Measurements from ENCODE around the gene EPHA8. TPM values are rescaled to one million over a fixed set of nuclear protein-coding genes. Genes with fewer than 3 reads are reported as not detected.

EPHA8 gene
- total RNA-seq, 2 donors from 2014 or later = not detected

DNA sequence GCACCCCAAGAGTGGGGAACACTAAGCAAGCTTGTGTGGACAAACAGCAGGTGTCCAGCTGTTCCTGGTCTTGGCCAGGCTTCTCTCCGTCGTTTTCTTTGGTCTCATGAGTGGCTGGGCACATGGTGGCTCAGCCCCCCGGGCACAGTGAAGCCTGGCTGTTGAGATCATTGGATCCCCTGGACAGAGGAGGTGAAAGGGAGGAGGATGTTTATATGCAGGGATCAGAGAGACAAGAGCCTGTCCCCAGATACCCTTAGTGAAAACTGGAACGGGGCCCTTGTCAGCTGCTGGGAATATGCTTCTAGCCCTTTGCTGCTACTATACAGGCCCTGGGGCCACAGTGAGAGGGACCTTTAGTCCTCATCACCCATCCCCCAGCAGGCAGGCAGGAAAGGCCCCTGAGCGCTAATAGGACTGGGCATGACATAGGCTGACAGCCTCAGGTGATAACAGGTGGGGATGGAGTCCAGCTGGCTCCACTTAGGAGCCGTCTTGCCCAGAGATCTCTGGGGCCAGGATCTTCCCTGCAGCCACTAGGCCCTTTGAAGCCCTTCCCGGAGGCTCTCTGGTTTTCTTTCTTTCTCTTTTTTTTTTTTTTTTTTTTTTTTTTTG is 16.4 kb downstream of the EPHA8 start:
- DNase-seq (no peak), ATAC-seq (no peak)
- H3K4me3 Mint-ChIP-seq = no peak overlapping the region
- H3K27ac Mint-ChIP-seq = no peak overlapping the region
- H3K4me1 Mint-ChIP-seq = peaks cover 3% of the 10 kb centered on the region
- peaks cover 14% of the 10 kb centered on the region for H3K27me3 Mint-ChIP-seq
- H3K9me3 ChIP-seq (ENCODE audit: control insufficient read depth, low read length, poor library complexity, severe bottlenecking) = no peaks in the 10 kb centered on the region
- H3K36me3 Mint-ChIP-seq (ENCODE audit: low read depth) = no peaks in the 10 kb centered on the region

- no peak overlapping the region for H3K27ac Mint-ChIP-seq
- H3K27me3 Mint-ChIP-seq = peaks cover 10% of the 10 kb centered on the region
- no peaks in the 10 kb centered on the region for H3K9me3 ChIP-seq (ENCODE audit: control insufficient read depth, low read length, poor library complexity, severe bottlenecking)
- DNase-seq (no peak), ATAC-seq (no peak)
- peaks cover 3% of the 10 kb centered on the region for H3K4me1 Mint-ChIP-seq
- no peak overlapping the region for H3K4me3 Mint-ChIP-seq
- H3K36me3 Mint-ChIP-seq (ENCODE audit: low read depth) = no peaks in the 10 kb centered on the region
Observed at GRCh38 chr1:22582661-22583635, 19.7 kb downstream of the EPHA8 start.

DNA sequence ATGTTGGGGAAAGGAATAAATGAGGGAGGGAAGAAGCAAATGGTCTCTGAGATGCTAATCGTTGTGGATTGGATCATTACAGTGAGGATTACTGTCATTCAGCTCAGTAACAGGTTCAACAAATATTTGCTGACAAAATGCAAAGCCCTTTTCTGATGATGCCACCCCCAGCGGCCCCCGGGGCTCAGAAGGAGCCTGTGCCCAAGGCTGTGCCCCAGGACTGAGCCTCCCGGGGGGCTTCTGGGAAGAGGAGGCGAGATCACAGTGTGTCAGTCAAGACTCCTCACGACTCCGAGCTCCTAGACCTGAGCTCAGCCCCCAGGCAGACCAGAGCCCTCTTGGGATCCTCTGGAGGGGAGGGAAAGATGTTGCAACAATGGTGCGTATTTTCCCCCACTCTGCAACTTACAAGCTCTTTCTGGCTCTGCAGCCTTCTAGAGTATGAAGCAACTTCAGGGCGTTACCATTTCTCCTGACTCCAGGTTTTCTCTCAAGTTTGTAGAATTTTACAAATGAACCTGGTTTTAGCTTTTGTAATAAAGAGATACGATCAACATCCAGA is 20.8 kb downstream of the EPHA8 start:
- no peak for ATAC-seq
- Mint-ChIP-seq H3K4me1 (peaks cover 3% of the 10 kb centered on the region), H3K36me3 (ENCODE audit: low read depth) (no peaks in the 10 kb centered on the region), H3K27me3 (peaks cover 10% of the 10 kb centered on the region), H3K4me3 (no peak overlapping the region), H3K27ac (no peak overlapping the region)
- no peaks in the 10 kb centered on the region for H3K9me3 ChIP-seq (ENCODE audit: control insufficient read depth, low read length, poor library complexity, severe bottlenecking)
- DNase-seq = no peak

- peaks cover 13% of the 10 kb centered on the region for H3K27me3 Mint-ChIP-seq
- no peaks in the 10 kb centered on the region for H3K4me1 Mint-ChIP-seq
- ATAC-seq (no peak), DNase-seq (no peak)
- H3K9me3 ChIP-seq (ENCODE audit: control insufficient read depth, low read length, poor library complexity, severe bottlenecking) = no peaks in the 10 kb centered on the region
- no peak overlapping the region for H3K4me3 Mint-ChIP-seq
- no peak overlapping the region for H3K27ac Mint-ChIP-seq
- no peaks in the 10 kb centered on the region for H3K36me3 Mint-ChIP-seq (ENCODE audit: low read depth)
Observed at GRCh38 chr1:22584970-22585369, 21.7 kb downstream of the EPHA8 start.

GRCh38 chr1:22585471-22585870 is 22.2 kb downstream of the EPHA8 start:
- H3K4me3 Mint-ChIP-seq = no peak overlapping the region
- peaks cover 18% of the 10 kb centered on the region for H3K27me3 Mint-ChIP-seq
- H3K36me3 Mint-ChIP-seq (ENCODE audit: low read depth) = no peaks in the 10 kb centered on the region
- H3K4me1 Mint-ChIP-seq = peaks cover 2% of the 10 kb centered on the region
- H3K9me3 ChIP-seq (ENCODE audit: control insufficient read depth, low read length, poor library complexity, severe bottlenecking) = no peaks in the 10 kb centered on the region
- no peak overlapping the region for H3K27ac Mint-ChIP-seq
- ATAC-seq (no peak), DNase-seq (no peak)

- peaks cover 28% of the 10 kb centered on the region for H3K27me3 Mint-ChIP-seq
- H3K4me3 Mint-ChIP-seq = no peak overlapping the region
- H3K9me3 ChIP-seq (ENCODE audit: control insufficient read depth, low read length, poor library complexity, severe bottlenecking) = no peaks in the 10 kb centered on the region
- H3K27ac Mint-ChIP-seq = no peak overlapping the region
- H3K4me1 Mint-ChIP-seq = peaks cover 4% of the 10 kb centered on the region
- no peaks in the 10 kb centered on the region for H3K36me3 Mint-ChIP-seq (ENCODE audit: low read depth)
- DNase-seq (no peak), ATAC-seq (no peak)
Observed at GRCh38 chr1:22586356-22587130, 23.3 kb downstream of the EPHA8 start.

GRCh38 chr1:22587247-22587646 is 24.0 kb downstream of the EPHA8 start:
- no peak overlapping the region for H3K27ac Mint-ChIP-seq
- H3K36me3 Mint-ChIP-seq (ENCODE audit: low read depth) = no peaks in the 10 kb centered on the region
- peaks cover 35% of the 10 kb centered on the region for H3K27me3 Mint-ChIP-seq
- H3K4me1 Mint-ChIP-seq = peaks cover 4% of the 10 kb centered on the region
- no peak overlapping the region for H3K4me3 Mint-ChIP-seq
- ATAC-seq (no peak), DNase-seq (no peak)
- no peaks in the 10 kb centered on the region for H3K9me3 ChIP-seq (ENCODE audit: control insufficient read depth, low read length, poor library complexity, severe bottlenecking)

DNA sequence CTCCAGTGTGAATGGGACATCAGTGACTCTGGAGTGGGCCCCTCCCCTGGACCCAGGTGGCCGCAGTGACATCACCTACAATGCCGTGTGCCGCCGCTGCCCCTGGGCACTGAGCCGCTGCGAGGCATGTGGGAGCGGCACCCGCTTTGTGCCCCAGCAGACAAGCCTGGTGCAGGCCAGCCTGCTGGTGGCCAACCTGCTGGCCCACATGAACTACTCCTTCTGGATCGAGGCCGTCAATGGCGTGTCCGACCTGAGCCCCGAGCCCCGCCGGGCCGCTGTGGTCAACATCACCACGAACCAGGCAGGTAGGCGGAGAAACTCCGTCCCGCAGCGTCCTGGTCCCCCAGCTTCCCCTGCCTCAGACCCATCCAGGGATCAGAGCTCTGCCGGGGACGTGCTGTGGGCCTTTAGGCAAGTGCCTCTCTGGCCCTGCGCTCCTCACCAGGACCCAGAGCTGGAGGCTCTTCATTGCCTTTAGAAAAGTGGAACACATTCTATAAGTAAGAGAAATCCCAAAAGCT is 25.7 kb downstream of the EPHA8 start:
- Mint-ChIP-seq H3K27ac (no peak overlapping the region), H3K36me3 (ENCODE audit: low read depth) (no peaks in the 10 kb centered on the region), H3K27me3 (peaks cover 33% of the 10 kb centered on the region), H3K4me3 (no peak overlapping the region), H3K4me1 (peaks cover 4% of the 10 kb centered on the region)
- DNase-seq (no peak), ATAC-seq (no peak)
- H3K9me3 ChIP-seq (ENCODE audit: control insufficient read depth, low read length, poor library complexity, severe bottlenecking) = no peaks in the 10 kb centered on the region

- H3K27me3 Mint-ChIP-seq = peaks cover 39% of the 10 kb centered on the region
- H3K4me1 Mint-ChIP-seq = peaks cover 4% of the 10 kb centered on the region
- no peak overlapping the region for H3K27ac Mint-ChIP-seq
- DNase-seq (no peak), ATAC-seq (no peak)
- no peaks in the 10 kb centered on the region for H3K36me3 Mint-ChIP-seq (ENCODE audit: low read depth)
- H3K4me3 Mint-ChIP-seq = no peak overlapping the region
- no peaks in the 10 kb centered on the region for H3K9me3 ChIP-seq (ENCODE audit: control insufficient read depth, low read length, poor library complexity, severe bottlenecking)
Observed at GRCh38 chr1:22591576-22591975, 28.3 kb downstream of the EPHA8 start.

- H3K27ac Mint-ChIP-seq = no peak overlapping the region
- ATAC-seq (no peak), DNase-seq (no peak)
- no peaks in the 10 kb centered on the region for H3K36me3 Mint-ChIP-seq (ENCODE audit: low read depth)
- H3K4me3 Mint-ChIP-seq = no peak overlapping the region
- H3K4me1 Mint-ChIP-seq = peaks cover 6% of the 10 kb centered on the region
- peaks cover 44% of the 10 kb centered on the region for H3K27me3 Mint-ChIP-seq
- H3K9me3 ChIP-seq (ENCODE audit: control insufficient read depth, low read length, poor library complexity, severe bottlenecking) = no peaks in the 10 kb centered on the region
Observed at GRCh38 chr1:22592051-22592450, 28.8 kb downstream of the EPHA8 start.

DNA sequence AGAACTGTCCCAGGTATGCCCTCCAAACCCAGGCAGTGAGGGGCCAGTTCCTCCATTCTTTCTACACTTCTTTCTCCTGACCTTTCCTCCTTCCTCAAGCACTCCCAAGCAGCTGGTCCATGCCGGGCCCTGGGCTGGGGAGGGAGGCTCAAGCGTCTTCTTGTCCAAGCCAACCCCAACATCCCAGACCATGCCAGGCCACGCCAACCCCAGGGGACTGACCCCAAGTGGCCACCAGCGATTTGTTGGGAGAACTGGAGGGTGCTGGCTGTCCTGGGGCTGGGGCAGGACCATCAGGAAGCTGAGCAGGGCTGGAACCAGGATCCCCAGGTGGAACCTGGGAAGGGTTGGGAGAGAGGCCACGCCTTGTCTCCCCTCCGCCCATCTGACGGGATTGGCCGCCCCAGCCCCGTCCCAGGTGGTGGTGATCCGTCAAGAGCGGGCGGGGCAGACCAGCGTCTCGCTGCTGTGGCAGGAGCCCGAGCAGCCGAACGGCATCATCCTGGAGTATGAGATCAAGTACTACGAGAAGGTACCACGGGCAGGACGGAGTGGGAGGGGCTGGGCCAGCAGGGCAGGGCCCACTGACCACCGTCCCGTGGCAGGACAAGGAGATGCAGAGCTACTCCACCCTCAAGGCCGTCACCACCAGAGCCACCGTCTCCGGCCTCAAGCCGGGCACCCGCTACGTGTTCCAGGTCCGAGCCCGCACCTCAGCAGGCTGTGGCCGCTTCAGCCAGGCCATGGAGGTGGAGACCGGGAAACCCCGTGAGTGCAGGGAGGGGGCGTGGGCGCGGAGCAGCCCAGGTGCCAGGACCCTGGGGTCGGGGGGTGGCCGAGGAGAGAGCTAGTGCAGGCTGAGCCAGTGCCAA is 29.9 kb downstream of the EPHA8 start:
- ATAC-seq = no peak
- Mint-ChIP-seq H3K4me1 (peaks cover 6% of the 10 kb centered on the region), H3K36me3 (ENCODE audit: low read depth) (no peaks in the 10 kb centered on the region), H3K27ac (no peak overlapping the region), H3K4me3 (no peak overlapping the region), H3K27me3 (peaks cover 46% of the 10 kb centered on the region)
- no peak for DNase-seq
- no peaks in the 10 kb centered on the region for H3K9me3 ChIP-seq (ENCODE audit: control insufficient read depth, low read length, poor library complexity, severe bottlenecking)

- Mint-ChIP-seq H3K36me3 (ENCODE audit: low read depth) (no peaks in the 10 kb centered on the region), H3K27me3 (peaks cover 51% of the 10 kb centered on the region), H3K4me1 (peaks cover 6% of the 10 kb centered on the region), H3K4me3 (no peak overlapping the region), H3K27ac (no peak overlapping the region)
- DNase-seq (no peak), ATAC-seq (no peak)
- H3K9me3 ChIP-seq (ENCODE audit: control insufficient read depth, low read length, poor library complexity, severe bottlenecking) = no peaks in the 10 kb centered on the region
Observed at GRCh38 chr1:22594396-22594795, 31.1 kb downstream of the EPHA8 start.

Measured in T-helper 17 cell (primary cell).